NCI-H146 treated with DMSO at 0.1 percent for 48 hours (cell line): ENCODE data around the gene ZNF329.
"Not testable (repeated sequence)": the region's sequence is repeated elsewhere in the genome, so short reads cannot be mapped to it uniquely, and the experiment has no call there.

Source experiments
- DNase-seq: peaks from one replicate; lab custom pipeline; 2025; ENCODE audit not compliant: unreplicated experiment; lab: John Stamatoyannopoulos, UW

The ZNF329 gene

DNA sequence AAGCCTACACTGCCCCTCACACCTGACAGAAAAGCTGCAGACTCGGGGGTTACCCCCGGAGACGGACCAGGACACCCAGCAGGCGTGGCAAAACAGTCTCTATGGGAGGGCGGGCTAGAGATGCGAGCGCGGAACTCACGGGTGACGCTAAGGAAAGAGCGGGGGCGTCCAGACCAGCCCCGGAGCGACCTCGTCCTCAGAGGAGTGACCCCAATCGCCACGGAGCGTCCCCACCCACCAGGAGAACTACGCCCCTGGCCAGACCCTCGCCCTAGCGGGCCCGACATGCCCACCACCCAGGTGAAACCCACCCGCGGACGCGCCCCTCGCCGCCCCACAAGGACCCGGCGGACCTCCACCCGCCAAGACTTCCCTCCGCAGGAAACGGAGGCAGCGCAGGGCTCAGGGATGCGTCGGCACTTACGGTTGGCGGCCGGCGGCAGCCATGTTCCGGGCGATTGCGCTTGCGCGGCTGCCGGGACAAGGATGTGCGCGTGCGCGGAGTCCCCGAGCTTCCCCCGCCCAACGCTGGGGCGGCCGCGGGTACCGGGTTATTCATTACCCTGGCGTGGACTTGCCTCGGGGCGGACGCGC, at the start of gene ZNF329:
Gene ZNF329, minus strand, starts transcription at position 462 of the 594 bp plus-strand sequence. CDS start 21,286 bp downstream, outside the sequence.
- DNase-seq, result peak; percentile 53

DNA sequence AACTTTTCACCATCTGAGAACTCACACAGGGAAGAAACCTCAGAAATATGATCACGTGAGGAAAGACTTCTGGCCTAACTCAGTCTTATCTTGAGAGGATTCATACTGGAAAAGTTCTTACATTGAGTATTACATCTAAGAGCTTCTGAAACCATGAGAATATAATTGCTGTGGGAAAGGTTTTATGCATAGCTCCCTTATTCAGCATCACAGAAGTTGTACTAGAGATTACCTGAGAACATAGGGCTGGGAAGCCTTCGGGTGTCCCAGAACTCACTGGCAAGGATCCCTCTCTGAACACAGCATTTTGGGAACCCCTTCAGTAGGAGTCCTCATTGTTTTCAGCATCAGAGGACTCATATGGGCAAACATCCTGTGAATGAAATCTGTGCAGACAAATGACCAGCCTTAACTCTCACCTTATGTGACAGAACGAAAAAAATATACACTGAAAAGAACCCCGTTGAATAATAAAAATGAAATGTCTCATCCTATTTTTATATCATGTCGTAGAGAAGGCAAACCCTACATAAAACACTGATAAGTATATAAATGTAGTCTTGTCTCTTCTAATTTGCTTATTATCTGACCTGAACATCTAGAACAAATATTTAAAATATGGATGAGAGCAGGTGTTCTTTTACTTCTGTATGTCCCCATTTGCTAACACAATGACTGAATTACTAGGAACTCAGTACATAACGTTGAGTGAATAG, 46.5 kb upstream of the ZNF329 start:
- DNase-seq, result no peak

DNA sequence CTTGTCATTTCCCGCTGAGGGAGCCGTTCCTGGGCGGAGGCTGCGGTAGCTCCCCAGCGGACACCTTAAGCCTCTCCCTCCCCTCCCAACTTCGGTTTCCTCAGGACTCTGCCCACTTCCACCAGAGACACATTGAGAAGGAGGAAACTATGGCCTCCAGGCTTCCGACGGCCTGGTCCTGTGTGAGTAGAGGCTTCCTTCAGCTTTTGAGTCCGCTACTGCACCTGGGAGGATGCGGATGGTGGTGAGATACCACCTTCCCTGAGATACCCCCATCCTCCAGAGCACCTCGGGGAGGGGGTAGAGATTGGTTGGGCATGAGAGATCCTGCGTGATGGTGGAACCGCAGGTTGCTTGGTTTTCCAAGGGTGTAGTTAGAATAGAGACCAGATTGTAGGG, 33.2 kb upstream of the ZNF329 start:
- no peak for DNase-seq

- DNase-seq, result peak; percentile 85
These were observed 32.6 kb upstream of the ZNF329 start, which contains the start of gene ZNF274 for GRCh38 chr19:58182989-58183816. Gene ZNF274, plus strand, starts transcription at chr19:58183061. Its CDS starts 905 bp downstream, at chr19:58183966.

GRCh38 chr19:58182577-58182988, 32.0 kb upstream of the ZNF329 start:
- no peak for DNase-seq

GRCh38 chr19:58181902-58182576, 31.4 kb upstream of the ZNF329 start:
- DNase-seq, result peak; percentile 25

- DNase-seq, result no peak
These were observed 20.3 kb upstream of the ZNF329 start for GRCh38 chr19:58170860-58171259.

DNA sequence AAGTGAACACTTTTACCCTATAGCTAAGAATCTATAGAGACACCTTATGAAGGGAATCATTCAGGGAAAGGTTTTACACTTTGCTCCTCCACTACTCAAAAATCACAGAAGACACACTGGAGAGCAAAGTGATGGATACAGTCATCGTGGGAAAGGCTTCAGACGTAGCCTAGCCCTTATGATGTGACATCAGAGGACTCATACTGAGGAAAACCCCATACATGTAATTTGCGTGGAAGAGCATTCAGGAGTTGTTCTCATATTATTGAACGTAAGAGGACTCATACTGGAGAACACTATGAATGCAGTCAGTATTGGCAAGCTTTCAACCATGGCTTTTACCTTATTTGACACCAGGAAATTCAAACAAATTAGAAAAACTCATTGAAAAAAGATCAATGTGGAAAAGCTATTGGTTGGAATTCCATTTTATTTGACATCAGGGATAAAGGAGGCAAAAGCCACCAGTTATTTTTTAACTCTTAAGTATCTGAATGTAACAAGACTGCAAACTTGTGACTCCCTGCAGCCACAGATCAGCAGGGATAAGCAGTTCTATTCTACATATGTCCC, 16.2 kb upstream of the ZNF329 start:
- no peak for DNase-seq

DNA sequence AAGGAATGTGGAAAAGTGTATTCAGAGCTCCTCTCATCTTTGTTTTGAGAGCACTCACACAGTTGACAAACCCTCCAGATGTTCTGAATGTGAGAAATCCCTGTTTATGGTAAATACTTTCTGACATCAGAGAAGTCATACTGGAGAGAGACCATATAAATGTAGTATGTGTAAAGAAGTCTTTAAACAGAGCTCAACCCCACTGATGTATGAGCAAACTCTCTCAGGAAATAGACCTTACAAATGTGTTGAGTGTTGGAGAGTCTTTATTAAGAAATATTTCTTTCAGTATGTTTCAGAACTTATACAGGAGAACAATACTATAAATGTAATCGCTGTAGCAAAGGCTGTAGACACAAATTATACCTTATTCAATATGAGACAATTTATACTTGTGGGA, 15.7 kb upstream of the ZNF329 start:
- DNase-seq, result no peak

DNA sequence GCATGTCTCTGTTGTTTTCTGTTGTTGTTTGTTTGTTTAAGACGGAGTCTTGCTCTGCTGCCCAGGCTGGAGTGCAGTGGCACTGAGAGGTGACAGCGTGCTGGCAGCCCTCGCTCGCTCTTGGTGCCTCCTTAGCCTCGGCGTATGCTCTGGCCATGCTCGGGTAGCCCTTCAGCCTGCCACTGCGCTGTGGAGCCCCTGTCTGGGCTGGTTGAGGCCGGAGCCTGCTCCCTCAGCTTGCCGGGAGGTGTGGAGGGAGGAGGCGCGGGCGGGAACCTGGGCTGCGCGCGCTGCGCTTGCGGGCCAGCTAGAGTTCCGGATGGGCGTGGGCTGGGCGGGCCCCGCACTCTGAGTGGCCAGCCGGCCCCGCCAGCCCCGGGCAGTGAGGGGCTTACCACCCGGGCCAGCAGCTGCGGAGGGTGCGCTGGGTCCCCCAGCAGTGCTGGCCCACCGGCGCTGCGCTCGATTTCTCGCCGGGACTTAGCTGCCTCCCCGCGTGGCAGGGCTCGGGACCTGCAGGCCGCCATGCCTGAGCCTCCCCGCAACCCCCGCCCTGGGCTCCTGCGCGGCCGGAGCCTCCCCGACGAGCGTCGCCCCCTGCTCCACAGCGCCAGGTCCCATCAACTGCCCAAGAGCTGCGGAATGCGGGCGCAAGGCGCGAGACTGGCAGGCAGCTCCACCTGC, 6.6 kb upstream of the ZNF329 start:
- DNase-seq, result no peak

DNA sequence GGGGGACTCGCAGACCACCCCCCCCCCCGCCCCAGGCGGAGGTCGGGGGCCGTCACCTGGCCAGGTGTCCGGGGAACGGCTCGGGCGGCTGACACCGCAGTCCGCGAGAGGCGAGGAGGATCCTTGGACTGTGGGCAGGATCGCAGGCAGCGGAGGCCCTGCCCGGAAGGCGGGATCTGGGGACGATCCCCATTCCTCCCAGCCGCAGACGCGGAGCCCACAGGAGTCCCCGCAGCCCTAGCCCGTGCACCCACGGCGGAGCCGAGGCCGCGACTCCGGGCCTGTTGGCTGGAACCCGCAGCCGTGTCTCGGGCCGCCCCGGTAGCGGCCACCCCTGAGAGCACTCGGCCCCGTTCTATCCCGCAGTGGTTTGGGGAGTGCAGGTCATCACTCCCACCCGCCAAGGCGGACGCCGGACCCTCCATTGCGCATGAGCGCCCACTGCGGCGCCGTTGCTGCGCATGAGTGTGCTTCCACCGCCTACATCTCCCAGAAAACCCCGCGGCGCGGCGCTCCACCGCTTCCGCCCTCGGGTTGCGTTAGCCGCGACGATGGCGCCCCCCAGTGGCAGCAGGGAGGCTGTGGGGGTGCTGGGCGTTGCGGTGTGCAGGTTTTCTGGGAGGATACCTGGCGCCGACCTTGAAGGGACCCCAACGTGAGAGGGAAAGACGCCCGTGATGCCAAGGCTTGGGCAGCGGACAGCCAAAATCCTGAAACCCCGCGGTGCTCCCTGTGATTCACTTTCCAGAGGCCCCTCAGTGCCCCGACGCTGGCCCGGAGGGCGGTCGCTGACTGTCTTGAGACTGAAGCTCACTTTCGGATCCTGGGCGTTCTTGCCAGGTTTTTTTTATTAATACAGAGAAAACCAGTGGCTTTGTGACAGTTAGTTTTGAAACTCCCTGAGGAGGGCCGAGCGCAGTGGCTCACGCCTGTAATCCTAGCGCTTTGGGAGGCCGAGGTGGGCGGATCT, 4.4 kb upstream of the ZNF329 start:
- peak; percentile 58 for DNase-seq

GRCh38 chr19:58154287-58154678, 3.7 kb upstream of the ZNF329 start:
- no peak for DNase-seq

GRCh38 chr19:58153386-58153785, 2.8 kb upstream of the ZNF329 start:
- no peak for DNase-seq

GRCh38 chr19:58147475-58147874, 3.1 kb downstream of the ZNF329 start:
- not testable (repeated sequence) for DNase-seq

DNA sequence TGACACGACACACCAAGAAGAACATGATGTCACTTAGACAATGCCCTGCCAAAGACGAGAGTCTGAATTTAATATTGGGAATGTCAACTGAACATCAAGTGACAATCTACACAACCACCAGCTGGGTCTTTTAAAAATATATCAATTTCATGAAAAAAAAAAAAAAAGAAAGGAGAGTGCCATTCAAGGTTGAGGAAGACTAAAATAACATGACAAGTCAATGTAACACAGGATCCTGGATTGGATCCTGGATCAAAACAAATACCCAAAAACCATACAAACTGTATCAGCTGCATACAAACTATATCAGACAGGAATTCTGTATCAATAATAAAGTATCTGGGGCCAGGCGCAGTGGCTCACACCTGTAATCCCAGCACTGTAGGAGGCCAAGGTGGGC, 4.7 kb downstream of the ZNF329 start:
- no peak for DNase-seq

DNA sequence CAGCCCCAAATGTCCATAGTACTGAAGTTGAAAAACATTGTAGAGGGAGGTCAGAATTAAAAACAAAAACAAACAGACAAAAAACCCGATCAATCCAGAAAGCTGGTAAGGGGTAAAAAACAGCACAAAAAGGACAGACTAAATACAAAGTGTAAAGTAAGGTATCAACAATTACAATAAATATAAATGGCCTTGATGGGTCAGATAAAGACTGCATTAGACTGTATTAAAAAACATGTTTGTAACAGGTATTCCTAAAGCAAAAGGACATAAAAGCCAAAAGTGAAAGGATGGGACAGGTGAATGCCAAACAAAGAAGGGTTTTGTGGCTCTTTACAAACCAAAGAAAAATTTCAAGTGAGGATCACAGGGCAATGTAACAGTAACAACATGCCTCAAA, 16.3 kb downstream of the ZNF329 start:
- no peak for DNase-seq

DNA sequence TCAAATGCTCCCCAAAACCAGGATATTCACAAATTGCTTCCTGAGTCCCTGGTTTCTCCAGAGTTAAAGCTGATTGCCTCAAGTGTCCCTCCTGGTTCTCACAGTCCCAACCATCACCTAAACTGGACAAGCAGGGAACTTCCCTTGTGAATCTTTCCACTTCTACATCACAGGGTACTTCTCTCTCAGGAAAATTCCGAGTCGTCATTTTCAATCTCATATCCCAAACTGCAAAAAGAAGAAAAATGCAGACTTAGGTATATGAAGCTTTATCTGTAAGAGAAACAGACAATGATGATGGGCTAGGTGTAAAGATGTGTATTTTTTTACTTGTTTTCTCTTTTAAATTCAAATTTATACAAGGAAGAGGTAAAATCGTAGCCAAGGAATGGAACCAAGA, 21.3 kb downstream of the ZNF329 start:
- DNase-seq, result no peak

DNA sequence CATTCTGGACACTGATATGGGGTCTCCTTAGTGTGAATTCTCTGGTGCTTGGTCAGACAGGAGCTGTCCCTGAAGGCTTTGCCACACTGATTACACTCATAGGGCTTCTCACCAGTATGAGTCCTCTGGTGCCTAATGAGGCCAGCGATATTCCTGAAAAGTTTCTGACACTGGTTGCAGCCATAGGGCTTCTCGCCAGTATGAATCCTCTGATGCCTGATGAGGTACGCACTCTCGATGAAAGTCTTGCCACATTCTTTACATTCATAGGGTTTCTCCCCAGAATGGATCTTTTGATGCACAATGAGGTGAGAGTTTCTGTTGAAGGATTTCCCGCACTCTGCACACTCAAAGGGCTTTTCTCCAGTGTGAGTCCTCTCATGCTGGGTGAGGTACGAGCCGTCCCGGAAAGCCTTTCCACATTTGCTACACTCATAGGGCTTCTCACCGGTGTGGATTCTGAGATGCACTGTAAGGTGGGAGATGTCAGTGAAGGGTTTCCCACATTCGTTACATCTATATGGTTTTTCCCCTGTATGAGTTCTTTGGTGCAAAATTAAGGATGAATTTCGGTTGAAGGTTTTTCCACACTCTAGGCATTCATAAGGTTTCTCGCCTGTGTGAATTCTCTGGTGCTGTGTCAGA, 22.4 kb downstream of the ZNF329 start:
- DNase-seq, result no peak

GRCh38 chr19:58123354-58123753, 27.2 kb downstream of the ZNF329 start:
- no peak for DNase-seq
